ENCODE data around the gene TP53I3. TPM values are rescaled to one million over a fixed set of nuclear protein-coding genes. Genes with fewer than 3 reads are reported as not detected.
"Not testable (repeated sequence)": the region's sequence is repeated elsewhere in the genome, so short reads cannot be mapped to it uniquely, and the experiment has no call there.

TP53I3 gene
- total RNA-seq, 1 experiment from 2014 or later = 48.1 TPM

- no CpG with 5 or more reads among the region's 17 CpGs for WGBS (ENCODE audit: extremely low coverage, insufficient read length, low lambda C conversion rate)
- peak; percentile 43 for DNase-seq
- not testable (repeated sequence) for H3K36me3 Mint-ChIP-seq (ENCODE audit: insufficient read depth in 1 of 3, low read depth in 3 of 3); H3K4me1 Mint-ChIP-seq; H2BK12ac ChIP-seq (ENCODE audit: insufficient read length, low read depth, low read length); H4K5ac ChIP-seq (ENCODE audit: insufficient read length, low read depth, low read length); H3K18ac ChIP-seq (ENCODE audit: insufficient read length, low read depth, low read length); H3K23me2 ChIP-seq (ENCODE audit: insufficient read length, low read depth, low read length, poor library complexity, severe bottlenecking); H3K27ac ChIP-seq (ENCODE audit: insufficient read length, low read depth, low read length); H3K56ac ChIP-seq (ENCODE audit: insufficient read length, low read depth, low read length); H2BK5ac ChIP-seq (ENCODE audit: insufficient read length, low read length); H4K91ac ChIP-seq (ENCODE audit: insufficient read length, low read depth, low read length); H3K9ac ChIP-seq (ENCODE audit: extremely low read depth, insufficient read length, low read length); H4K8ac ChIP-seq (replicated peaks; ENCODE audit: insufficient read length, low read depth, low read length); H3K79me2 ChIP-seq (ENCODE audit: insufficient read depth, low read length); H2BK20ac ChIP-seq (ENCODE audit: low read depth, low read length, poor library complexity, severe bottlenecking); H3K4ac ChIP-seq (ENCODE audit: low read depth, low read length); H2BK120ac ChIP-seq (ENCODE audit: low read depth, low read length, poor library complexity, severe bottlenecking); H3K4me2 ChIP-seq (ENCODE audit: insufficient read depth, insufficient read length, low read length); H3T11ph ChIP-seq (ENCODE audit: low read length); H2BK15ac ChIP-seq (ENCODE audit: low read depth, low read length); H3K79me1 ChIP-seq (ENCODE audit: insufficient read depth, low read depth, low read length, poor library complexity, severe bottlenecking); H4K20me1 ChIP-seq (ENCODE audit: control insufficient read depth, insufficient read depth, insufficient read length); H3K27me3 Mint-ChIP-seq (ENCODE audit: low read depth); H3K9me3 Mint-ChIP-seq; H3K9me3 ChIP-seq (ENCODE audit: control insufficient read depth, low read depth, low read length); H3K4me1 ChIP-seq (ENCODE audit: insufficient read depth, low read length); H2AK5ac ChIP-seq (ENCODE audit: insufficient read length, low read length); H3K23ac ChIP-seq (ENCODE audit: insufficient read length, low read depth, low read length); H3K27me3 ChIP-seq (ENCODE audit: insufficient read depth, low read length); H3K14ac ChIP-seq (ENCODE audit: insufficient read depth, low read length)
- Mint-ChIP-seq H3K27ac (peak overlapping the region in 2 of 3 experiments; percentile 64 to 79; a peak in 2 of 7 replicates), H3K4me3 (peak overlapping the region in 1 of 2 experiments; percentile 44; a peak in 3 of 5 replicates)
- peak overlapping the region; percentile 6 for H2AFZ ChIP-seq (ENCODE audit: low read length)
Measured at GRCh38 chr2:24095171-24095677, 10.6 kb upstream of the TP53I3 start.

- not testable (repeated sequence) for H2BK120ac ChIP-seq (ENCODE audit: low read depth, low read length, poor library complexity, severe bottlenecking); H2BK12ac ChIP-seq (ENCODE audit: insufficient read length, low read depth, low read length); H2AK5ac ChIP-seq (ENCODE audit: insufficient read length, low read length); H4K20me1 ChIP-seq (ENCODE audit: control insufficient read depth, insufficient read depth, insufficient read length); DNase-seq; H3K9me3 ChIP-seq (ENCODE audit: control insufficient read depth, low read depth, low read length); H3K36me3 Mint-ChIP-seq (ENCODE audit: insufficient read depth in 1 of 3, low read depth in 3 of 3); H3K23ac ChIP-seq (ENCODE audit: insufficient read length, low read depth, low read length); H3K4me1 ChIP-seq (ENCODE audit: insufficient read depth, low read length); H3K4me2 ChIP-seq (ENCODE audit: insufficient read depth, insufficient read length, low read length); H3K27me3 Mint-ChIP-seq (ENCODE audit: low read depth); H4K8ac ChIP-seq (replicated peaks; ENCODE audit: insufficient read length, low read depth, low read length); H3K14ac ChIP-seq (ENCODE audit: insufficient read depth, low read length); H4K5ac ChIP-seq (ENCODE audit: insufficient read length, low read depth, low read length); H3K4me3 Mint-ChIP-seq; H3K9me3 Mint-ChIP-seq; H2AFZ ChIP-seq (ENCODE audit: low read length); H2BK15ac ChIP-seq (ENCODE audit: low read depth, low read length); H3K18ac ChIP-seq (ENCODE audit: insufficient read length, low read depth, low read length); H3K4ac ChIP-seq (ENCODE audit: low read depth, low read length); H3K56ac ChIP-seq (ENCODE audit: insufficient read length, low read depth, low read length); H4K91ac ChIP-seq (ENCODE audit: insufficient read length, low read depth, low read length); H3K4me1 Mint-ChIP-seq; H2BK5ac ChIP-seq (ENCODE audit: insufficient read length, low read length); H3K79me2 ChIP-seq (ENCODE audit: insufficient read depth, low read length); H3K27ac ChIP-seq (ENCODE audit: insufficient read length, low read depth, low read length); H3K27me3 ChIP-seq (ENCODE audit: insufficient read depth, low read length); H3K9ac ChIP-seq (ENCODE audit: extremely low read depth, insufficient read length, low read length); H3T11ph ChIP-seq (ENCODE audit: low read length); H3K27ac Mint-ChIP-seq; H3K79me1 ChIP-seq (ENCODE audit: insufficient read depth, low read depth, low read length, poor library complexity, severe bottlenecking); H3K23me2 ChIP-seq (ENCODE audit: insufficient read length, low read depth, low read length, poor library complexity, severe bottlenecking); H2BK20ac ChIP-seq (ENCODE audit: low read depth, low read length, poor library complexity, severe bottlenecking)
- no CpG with 5 or more reads among the region's 5 CpGs for WGBS (ENCODE audit: extremely low coverage, insufficient read length, low lambda C conversion rate)
Measured at GRCh38 chr2:24093270-24093669, 8.6 kb upstream of the TP53I3 start.

Data from H9 (cell line).